ENCODE results near the gene STRA8.

DNA sequence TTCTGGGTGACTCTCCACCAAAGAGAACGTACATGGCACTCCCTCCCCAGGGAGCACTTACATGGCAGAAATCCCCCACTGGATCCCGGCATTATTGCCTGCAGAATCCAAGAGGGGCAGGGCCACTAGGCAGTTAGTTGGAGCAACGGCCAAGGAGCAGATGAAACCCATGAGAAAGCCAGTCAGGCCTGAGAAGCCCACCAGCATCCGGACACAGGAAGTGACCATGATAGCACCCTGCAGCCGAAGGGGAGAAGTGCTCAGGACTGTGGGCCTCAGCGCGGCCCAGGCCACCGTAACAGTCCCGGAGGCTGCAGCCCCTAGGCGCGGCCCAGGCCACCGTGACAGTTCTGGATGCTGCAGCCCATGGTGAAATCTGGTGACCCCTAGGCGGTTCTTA lies 43.5 kb downstream of the STRA8 start:
- TF ChIP-seq, protein P1, sequence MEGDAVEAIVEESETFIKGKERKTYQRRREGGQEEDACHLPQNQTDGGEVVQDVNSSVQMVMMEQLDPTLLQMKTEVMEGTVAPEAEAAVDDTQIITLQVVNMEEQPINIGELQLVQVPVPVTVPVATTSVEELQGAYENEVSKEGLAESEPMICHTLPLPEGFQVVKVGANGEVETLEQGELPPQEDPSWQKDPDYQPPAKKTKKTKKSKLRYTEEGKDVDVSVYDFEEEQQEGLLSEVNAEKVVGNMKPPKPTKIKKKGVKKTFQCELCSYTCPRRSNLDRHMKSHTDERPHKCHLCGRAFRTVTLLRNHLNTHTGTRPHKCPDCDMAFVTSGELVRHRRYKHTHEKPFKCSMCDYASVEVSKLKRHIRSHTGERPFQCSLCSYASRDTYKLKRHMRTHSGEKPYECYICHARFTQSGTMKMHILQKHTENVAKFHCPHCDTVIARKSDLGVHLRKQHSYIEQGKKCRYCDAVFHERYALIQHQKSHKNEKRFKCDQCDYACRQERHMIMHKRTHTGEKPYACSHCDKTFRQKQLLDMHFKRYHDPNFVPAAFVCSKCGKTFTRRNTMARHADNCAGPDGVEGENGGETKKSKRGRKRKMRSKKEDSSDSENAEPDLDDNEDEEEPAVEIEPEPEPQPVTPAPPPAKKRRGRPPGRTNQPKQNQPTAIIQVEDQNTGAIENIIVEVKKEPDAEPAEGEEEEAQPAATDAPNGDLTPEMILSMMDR (IDR thresholded peaks at IDR 0.05): no peak
- no peak for TF ChIP-seq POLR2A (IDR thresholded peaks at IDR 0.05)
